A673 (cell line): ENCODE results near the gene TRIP13. TPM values are rescaled to one million over a fixed set of nuclear protein-coding genes. Genes with fewer than 3 reads are reported as not detected.

Source experiments
- BruUV-seq: library from RNA; stranded (reverse); fragments of 400-500 nt; replicated peaks from 2 replicates; lab custom pipeline; 2021; lab: Mats Ljungman, UMichigan
- CTCF ChIA-PET: fragments of 300-600 bp; sonication (Branson Sonifier 250); formaldehyde crosslinking; loops from one replicate; lab custom pipeline; 2022; ENCODE audit warnings: antibody characterized with exemption; lab: Charles Lee
- POLR2A ChIA-PET: fragments of 300-600 bp; sonication (Branson Sonifier 250); formaldehyde crosslinking; loops from one replicate; lab custom pipeline; 2022; ENCODE audit warnings: antibody characterized with exemption; ENCODE audit not compliant: low non-redundant PET; lab: Charles Lee
- DNase-seq: peaks from one replicate; pipeline ENCODE4 v3.0.0-alpha.2; 2015; ENCODE audit warnings: low spot score
- H3K27ac ChIP-seq: fragments of 200-600 bp; sonication (generic); 2 replicates; pipeline ENCODE4 v1.5.1; 2016; ENCODE audit warnings: mixed run types, low read depth, mild to moderate bottlenecking, mixed read lengths, antibody characterized with exemption, low read length; ENCODE audit not compliant: poor library complexity, severe bottlenecking
- H3K27me3 ChIP-seq: fragments of 200-600 bp; sonication (generic); replicated peaks from 2 replicates; pipeline ENCODE4 v1.6.1; 2017; ENCODE audit warnings: mixed run types, low read depth, mild to moderate bottlenecking, mixed read lengths, antibody characterized with exemption, low read length; ENCODE audit not compliant: insufficient read depth, poor library complexity
- H3K36me3 ChIP-seq: fragments of 200-600 bp; sonication (generic); 2 replicates; pipeline ENCODE4 v1.6.1; 2016; ENCODE audit warnings: mixed run types, mild to moderate bottlenecking, mixed read lengths, antibody characterized with exemption, low read length; ENCODE audit not compliant: insufficient read depth, poor library complexity, severe bottlenecking
- H3K4me1 ChIP-seq: fragments of 200-600 bp; sonication (generic); 2 replicates; pipeline ENCODE4 v1.6.1; 2017; ENCODE audit warnings: mixed run types, mild to moderate bottlenecking, mixed read lengths, antibody characterized with exemption, low read length; ENCODE audit not compliant: insufficient read depth, poor library complexity, severe bottlenecking
- H3K4me3 ChIP-seq: fragments of 200-600 bp; sonication (generic); 2 replicates; pipeline ENCODE4 v1.5.1; 2016; ENCODE audit warnings: low read depth, mixed run types, mild to moderate bottlenecking, mixed read lengths, low read length; ENCODE audit not compliant: poor library complexity, severe bottlenecking
- H3K9me3 ChIP-seq: fragments of 200-600 bp; sonication (generic); 2 replicates; pipeline ENCODE4 v1.6.1; 2016; ENCODE audit warnings: mixed run types, low read depth, mild to moderate bottlenecking, mixed read lengths, antibody characterized with exemption, low read length; ENCODE audit not compliant: poor library complexity, severe bottlenecking
- CTCF ChIP-seq: fragments of 300-800, 200-600 bp; sonication (generic); conservative IDR thresholded peaks from 2 replicates; pipeline ENCODE4 v1.5.1; 2017; ENCODE audit warnings: low read depth, mild to moderate bottlenecking, antibody characterized with exemption, low read length, moderate library complexity, mixed read lengths
- EZH2 ChIP-seq: fragments of 200-600 bp; sonication (generic); IDR thresholded peaks from 2 replicates; pipeline ENCODE4 v1.6.1; 2017; ENCODE audit warnings: borderline replicate concordance, low read depth, mild to moderate bottlenecking, mixed read lengths, antibody characterized with exemption, low read length; ENCODE audit not compliant: poor library complexity, severe bottlenecking
- intact Hi-C: fragments of 100-400 bp; cut with micrococcal nuclease; formaldehyde crosslinking; loops from one replicate; pipeline ENCODE4 v1.10.0; 2022; ENCODE audit not compliant: unreplicated experiment
- total RNA-seq: library from RNA; stranded (reverse); gene quantifications from 2 replicates; pipeline ENCODE4 v1.2.3, GENCODE V29; 2021

TRIP13 gene
- total RNA-seq, 1 experiment from 2014 or later = 69.1 TPM

- no TSS peak for BruUV-seq
- POLR2A ChIA-PET = no interaction called here
- H3K4me1 ChIP-seq = no peaks in the 10 kb centered on the region
- H3K27ac ChIP-seq = peak overlapping the region; percentile 98
- peaks cover 56% of the 10 kb centered on the region for H3K36me3 ChIP-seq
- TF ChIP-seq EZH2 (no peak), CTCF (no peak)
- DNase-seq = no peak
- H3K27me3 ChIP-seq = no peaks in the 10 kb centered on the region
- no peaks in the 10 kb centered on the region for H3K9me3 ChIP-seq
- CTCF ChIA-PET = no interaction called here
- intact Hi-C loops = no loop called here
- H3K4me3 ChIP-seq = peak overlapping the region; percentile 87
These were observed 438 bp downstream of the TRIP13 start for GRCh38 chr5:893137-893506.

GRCh38 chr5:893711-894110 lies 1.0 kb downstream of the TRIP13 start:
- Histone ChIP-seq H3K27me3 (no peaks in the 10 kb centered on the region), H3K4me1 (no peaks in the 10 kb centered on the region), H3K9me3 (no peaks in the 10 kb centered on the region), H3K4me3 (peak overlapping the region; percentile 87), H3K36me3 (peaks cover 50% of the 10 kb centered on the region), H3K27ac (peak overlapping the region; percentile 98)
- TF ChIP-seq CTCF = no peak
- no peak for TF ChIP-seq EZH2
- CTCF ChIA-PET = no interaction called here
- intact Hi-C loops = no loop called here
- POLR2A ChIA-PET = no interaction called here
- no TSS peak for BruUV-seq
- no peak for DNase-seq

- intact Hi-C loops = no loop called here
- H3K4me1 ChIP-seq = no peaks in the 10 kb centered on the region
- POLR2A ChIA-PET = no interaction called here
- no peaks in the 10 kb centered on the region for H3K9me3 ChIP-seq
- H3K36me3 ChIP-seq = peaks cover 55% of the 10 kb centered on the region
- no peak overlapping the region for H3K27ac ChIP-seq
- H3K27me3 ChIP-seq = no peaks in the 10 kb centered on the region
- BruUV-seq = no TSS peak
- no peak for DNase-seq
- CTCF ChIA-PET = no interaction called here
- H3K4me3 ChIP-seq = no peak overlapping the region
- TF ChIP-seq CTCF (no peak), EZH2 (no peak)
These were observed 8.1 kb downstream of the TRIP13 start for GRCh38 chr5:900781-901180.
